Measurements from ENCODE around the gene UQCC2. TPM values are rescaled to one million over a fixed set of nuclear protein-coding genes. Genes with fewer than 3 reads are reported as not detected.

The UQCC2 gene
- total RNA-seq, 1 donor from 2014 or later, result 39.6 TPM

DNA sequence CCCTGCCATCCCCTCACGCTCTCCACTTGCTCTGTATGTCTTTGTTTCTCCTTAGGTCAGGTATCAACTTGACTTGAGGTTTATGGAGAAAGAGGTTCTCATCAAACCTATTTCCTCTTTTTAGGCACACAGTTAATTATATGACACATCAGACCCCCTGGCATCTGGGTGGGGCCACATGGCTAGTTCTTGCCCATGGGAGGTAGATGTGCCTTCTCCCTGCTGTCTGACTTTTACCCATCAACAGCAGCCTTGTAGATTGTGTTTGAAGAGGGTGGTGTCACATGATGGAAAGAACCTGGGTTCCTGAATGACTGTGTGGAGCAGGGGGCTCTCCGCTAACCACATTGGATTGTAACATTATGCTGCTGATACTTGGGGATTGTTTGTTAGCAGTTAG is 7.2 kb upstream of the UQCC2 start:
- no peak overlapping the region for H3K27ac ChIP-seq
- no peaks in the 10 kb centered on the region for H3K27me3 ChIP-seq (ENCODE audit: low read depth)
- intact Hi-C loops (cut with DNase I), result no loop called here
- H3K36me3 ChIP-seq, result no peaks in the 10 kb centered on the region
- TF ChIP-seq, protein P1, sequence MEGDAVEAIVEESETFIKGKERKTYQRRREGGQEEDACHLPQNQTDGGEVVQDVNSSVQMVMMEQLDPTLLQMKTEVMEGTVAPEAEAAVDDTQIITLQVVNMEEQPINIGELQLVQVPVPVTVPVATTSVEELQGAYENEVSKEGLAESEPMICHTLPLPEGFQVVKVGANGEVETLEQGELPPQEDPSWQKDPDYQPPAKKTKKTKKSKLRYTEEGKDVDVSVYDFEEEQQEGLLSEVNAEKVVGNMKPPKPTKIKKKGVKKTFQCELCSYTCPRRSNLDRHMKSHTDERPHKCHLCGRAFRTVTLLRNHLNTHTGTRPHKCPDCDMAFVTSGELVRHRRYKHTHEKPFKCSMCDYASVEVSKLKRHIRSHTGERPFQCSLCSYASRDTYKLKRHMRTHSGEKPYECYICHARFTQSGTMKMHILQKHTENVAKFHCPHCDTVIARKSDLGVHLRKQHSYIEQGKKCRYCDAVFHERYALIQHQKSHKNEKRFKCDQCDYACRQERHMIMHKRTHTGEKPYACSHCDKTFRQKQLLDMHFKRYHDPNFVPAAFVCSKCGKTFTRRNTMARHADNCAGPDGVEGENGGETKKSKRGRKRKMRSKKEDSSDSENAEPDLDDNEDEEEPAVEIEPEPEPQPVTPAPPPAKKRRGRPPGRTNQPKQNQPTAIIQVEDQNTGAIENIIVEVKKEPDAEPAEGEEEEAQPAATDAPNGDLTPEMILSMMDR (IDR thresholded peaks at IDR 0.05), result no peak
- DNase-seq, result no peak
- no peak overlapping the region for H3K4me3 ChIP-seq
- ATAC-seq, result no peak
- no peaks in the 10 kb centered on the region for H3K9me3 ChIP-seq
- H3K4me1 ChIP-seq, result peaks cover 34% of the 10 kb centered on the region

DNA sequence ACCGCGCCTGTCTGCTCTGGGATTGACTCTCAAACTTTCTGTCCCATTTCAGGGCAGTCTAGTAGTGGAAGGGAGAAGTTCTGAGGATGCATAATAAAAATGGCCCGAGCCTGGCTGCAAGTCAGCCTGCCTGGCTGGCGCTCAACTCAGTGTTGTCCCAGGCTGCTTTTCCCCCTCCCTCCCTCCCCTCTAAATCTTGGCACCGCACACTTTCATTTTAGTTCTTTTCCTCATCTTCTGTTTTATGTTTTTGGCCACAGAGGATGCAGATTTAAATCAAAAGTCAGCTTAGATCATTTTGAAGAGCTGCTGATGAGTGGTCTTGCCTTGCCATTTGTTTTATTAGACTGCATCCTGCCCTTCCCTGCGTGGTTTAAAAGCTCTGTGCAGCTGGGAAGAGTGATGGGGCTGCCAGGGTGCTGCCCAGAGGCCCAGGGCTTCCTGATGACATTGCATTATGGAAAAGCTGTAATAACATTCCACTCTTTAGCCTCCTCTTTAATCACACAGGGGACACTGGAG is 6.5 kb upstream of the UQCC2 start:
- Histone ChIP-seq H3K36me3 (no peaks in the 10 kb centered on the region), H3K27me3 (ENCODE audit: low read depth) (no peaks in the 10 kb centered on the region), H3K27ac (no peak overlapping the region), H3K4me1 (peaks cover 32% of the 10 kb centered on the region), H3K9me3 (no peaks in the 10 kb centered on the region), H3K4me3 (no peak overlapping the region)
- intact Hi-C loops (cut with DNase I), result no loop called here
- ATAC-seq (no peak), DNase-seq (no peak)
- TF ChIP-seq, protein P1 (IDR thresholded peaks at IDR 0.05), result no peak

DNA sequence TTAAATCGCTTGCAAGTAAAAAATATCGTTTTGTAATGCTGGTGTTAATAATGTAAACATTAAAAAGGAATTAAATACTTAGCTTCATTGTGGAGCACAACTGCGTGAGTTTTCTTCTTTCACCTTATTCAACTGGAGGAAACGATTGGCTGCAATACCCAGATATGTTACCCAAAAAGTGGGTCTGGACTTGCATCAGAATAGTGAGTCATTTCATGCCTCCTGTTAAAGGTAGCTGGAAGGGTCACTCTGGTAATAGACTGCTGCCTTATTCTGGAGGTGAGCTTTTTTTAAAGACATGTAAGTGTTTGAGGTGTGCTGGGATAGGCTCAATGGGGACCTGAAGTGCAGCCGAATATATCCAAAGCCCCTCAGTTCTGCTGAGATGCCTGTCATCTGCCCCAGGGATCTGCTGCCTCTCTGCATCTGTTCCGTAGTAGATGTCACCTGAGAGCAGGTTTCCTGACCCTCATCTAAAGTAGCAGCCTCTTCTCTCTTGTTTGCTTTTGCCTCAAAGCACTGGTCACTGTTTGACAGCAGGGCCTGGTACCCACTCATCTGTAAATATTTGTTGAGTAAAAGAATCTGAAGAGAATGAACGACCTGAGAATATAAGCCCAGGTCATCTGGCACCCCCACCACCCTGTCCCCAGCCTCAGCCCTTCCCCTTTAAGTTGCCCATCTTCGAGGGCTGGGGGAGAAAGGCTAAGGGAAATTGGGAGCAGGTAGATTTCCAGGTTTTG is 5.6 kb upstream of the UQCC2 start:
- Histone ChIP-seq H3K9me3 (no peaks in the 10 kb centered on the region), H3K4me3 (no peak overlapping the region), H3K27ac (peak overlapping the region; percentile 11), H3K4me1 (peaks cover 32% of the 10 kb centered on the region), H3K36me3 (no peaks in the 10 kb centered on the region), H3K27me3 (ENCODE audit: low read depth) (no peaks in the 10 kb centered on the region)
- TF ChIP-seq, protein P1 (IDR thresholded peaks at IDR 0.05), result no peak
- DNase-seq, result peak; percentile 10
- peak in 1 of 2 donors; percentile 9 for ATAC-seq
- intact Hi-C loops (cut with DNase I), result no loop called here

DNA sequence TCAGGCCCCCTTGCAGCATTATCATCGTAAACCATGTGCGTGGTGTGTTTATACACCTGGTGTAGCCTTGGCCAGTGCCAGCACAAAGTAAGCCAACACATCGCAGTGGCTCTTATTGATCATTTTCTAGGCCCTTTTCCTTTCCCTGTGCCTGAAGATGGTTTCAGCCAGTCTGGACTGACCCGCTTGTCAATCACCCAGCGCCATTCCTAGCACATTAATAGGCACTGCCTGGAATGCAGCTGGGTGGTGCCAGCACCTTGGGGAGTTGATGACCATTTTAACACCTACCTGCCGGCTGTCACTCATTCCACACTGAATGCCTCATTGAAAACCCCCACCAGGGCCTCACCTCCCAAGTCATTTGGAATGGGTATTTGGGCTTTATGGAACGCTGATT is 4.9 kb upstream of the UQCC2 start:
- TF ChIP-seq, protein P1 (IDR thresholded peaks at IDR 0.05), result no peak
- Histone ChIP-seq H3K36me3 (no peaks in the 10 kb centered on the region), H3K27ac (no peak overlapping the region), H3K27me3 (ENCODE audit: low read depth) (no peaks in the 10 kb centered on the region), H3K4me3 (no peak overlapping the region), H3K4me1 (peaks cover 30% of the 10 kb centered on the region), H3K9me3 (no peaks in the 10 kb centered on the region)
- intact Hi-C loops (cut with DNase I), result no loop called here
- peak; percentile 40 for DNase-seq
- no peak for ATAC-seq

DNA sequence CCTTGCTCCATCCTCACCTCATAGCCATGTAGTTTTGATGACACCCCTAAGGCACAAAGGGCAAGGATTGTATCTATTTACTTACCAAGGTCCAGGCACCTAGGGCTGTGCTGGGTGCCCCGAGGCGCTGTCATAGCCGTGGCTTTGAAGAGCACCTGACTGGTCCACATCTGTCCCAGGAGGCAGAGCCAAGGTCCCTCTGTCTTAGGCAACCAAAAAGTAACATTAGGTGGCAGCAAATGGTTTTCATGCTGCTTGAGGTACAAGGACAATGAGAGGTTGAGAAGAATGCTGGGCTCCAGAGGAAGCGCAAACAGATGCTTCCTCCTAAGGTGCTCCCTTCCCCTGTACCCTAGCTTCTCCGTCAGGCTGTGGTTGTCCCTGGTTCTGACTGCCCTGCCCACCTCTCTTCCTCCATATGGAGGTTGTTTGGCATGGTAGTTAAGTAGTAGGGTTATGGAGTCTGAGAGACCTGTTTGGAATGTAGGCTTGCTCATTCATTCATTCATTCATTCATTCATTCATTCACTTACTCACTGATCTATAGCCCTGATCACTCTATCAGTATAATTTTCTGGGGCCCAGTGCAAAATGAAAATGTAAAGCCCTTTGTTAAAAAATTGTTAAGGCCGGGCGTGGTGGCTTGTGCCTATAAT is 3.0 kb upstream of the UQCC2 start:
- intact Hi-C loops (cut with DNase I), result no loop called here
- peaks cover 4% of the 10 kb centered on the region for H3K36me3 ChIP-seq
- H3K27me3 ChIP-seq (ENCODE audit: low read depth), result no peaks in the 10 kb centered on the region
- DNase-seq, result peak; percentile 28
- no peak for ATAC-seq
- peaks cover 35% of the 10 kb centered on the region for H3K4me1 ChIP-seq
- TF ChIP-seq, protein P1 (IDR thresholded peaks at IDR 0.05), result no peak
- no peak overlapping the region for H3K4me3 ChIP-seq
- no peak overlapping the region for H3K27ac ChIP-seq
- H3K9me3 ChIP-seq, result no peaks in the 10 kb centered on the region

All from lower lobe of right lung (tissue), 2 donors.